Central memory CD8-positive, alpha-beta T cell (primary cell): ENCODE results near the gene UPF3A.
A peak's percentile ranks its signal among the peaks of the same experiment; 100 is the strongest.

Experiments used
- ATAC-seq: fragments of 150-1000 bp; cut with Tn5 transposase; replicated peaks from 2 replicates; pipeline ENCODE4 v1.10.0; 2022; ENCODE audit warnings: mild to moderate bottlenecking, moderate FRiP score, moderate number of reproducible peaks; ENCODE audit not compliant: poor library complexity, severe bottlenecking; ENCODE audit errors: extremely low read depth
- DNase-seq, 2 donors: peaks; one replicate each; pipeline ENCODE4 v3.0.0; 2021; ENCODE audit warnings: low spot score in 2 of 2
- H3K27ac Mint-ChIP-seq: one replicate; pipeline ENCODE4 v1.8.0; 2022; ENCODE audit warnings: low read depth, mild to moderate bottlenecking, moderate library complexity, mixed read lengths
- H3K27me3 Mint-ChIP-seq: one replicate; pipeline ENCODE4 v1.8.0; 2022; ENCODE audit warnings: mixed read lengths
- H3K36me3 Mint-ChIP-seq: one replicate; pipeline ENCODE4 v1.8.0; 2022; ENCODE audit warnings: mild to moderate bottlenecking, moderate library complexity, mixed read lengths; ENCODE audit not compliant: insufficient read depth
- H3K4me1 Mint-ChIP-seq: one replicate; pipeline ENCODE4 v1.8.0; 2022; ENCODE audit warnings: mixed read lengths
- H3K4me3 Mint-ChIP-seq: one replicate; pipeline ENCODE4 v1.8.0; 2022; ENCODE audit warnings: mild to moderate bottlenecking, moderate library complexity, mixed read lengths
- H3K9me3 Mint-ChIP-seq: one replicate; pipeline ENCODE4 v1.8.0; 2022; ENCODE audit warnings: mixed read lengths

Gene UPF3A

GRCh38 chr13:114314074-114314912, 32.9 kb downstream of the UPF3A start, which contains the start of gene CHAMP1:
Gene CHAMP1 (plus strand): TSS chr13:114314503. CDS start chr13:114323843, 9,340 bp downstream.
- ATAC-seq (peak; percentile 82), DNase-seq (peak; percentile 64 to 75)
- Mint-ChIP-seq H3K27me3 (no peaks in the 10 kb centered on the region), H3K4me3 (peak within 1 kb of the TSS; percentile 91), H3K9me3 (no peaks in the 10 kb centered on the region), H3K27ac (peak within 1 kb of the TSS; percentile 94), H3K4me1 (peaks cover 35% of the 10 kb centered on the region), H3K36me3 (peaks cover 9% of the 10 kb centered on the region)

- Mint-ChIP-seq H3K36me3 (peaks cover 9% of the 10 kb centered on the region), H3K4me3 (peak overlapping the region; percentile 91), H3K9me3 (no peaks in the 10 kb centered on the region), H3K27me3 (no peaks in the 10 kb centered on the region), H3K4me1 (peaks cover 45% of the 10 kb centered on the region), H3K27ac (peak overlapping the region; percentile 16)
- peak; percentile 47 for ATAC-seq
- no peak for DNase-seq
Measured at GRCh38 chr13:114315074-114315785, 33.8 kb downstream of the UPF3A start.

GRCh38 chr13:114318624-114319023, 37.2 kb downstream of the UPF3A start:
- no peak overlapping the region for H3K4me3 Mint-ChIP-seq
- peak overlapping the region; percentile 77 for H3K27ac Mint-ChIP-seq
- H3K4me1 Mint-ChIP-seq = peaks cover 40% of the 10 kb centered on the region
- H3K27me3 Mint-ChIP-seq = no peaks in the 10 kb centered on the region
- no peak for DNase-seq
- no peaks in the 10 kb centered on the region for H3K9me3 Mint-ChIP-seq
- ATAC-seq = no peak
- peaks cover 22% of the 10 kb centered on the region for H3K36me3 Mint-ChIP-seq

GRCh38 chr13:114319441-114319913, 38.1 kb downstream of the UPF3A start:
- H3K36me3 Mint-ChIP-seq = peaks cover 24% of the 10 kb centered on the region
- no peaks in the 10 kb centered on the region for H3K27me3 Mint-ChIP-seq
- ATAC-seq (no peak), DNase-seq (no peak)
- no peaks in the 10 kb centered on the region for H3K9me3 Mint-ChIP-seq
- peak overlapping the region; percentile 77 for H3K27ac Mint-ChIP-seq
- no peak overlapping the region for H3K4me3 Mint-ChIP-seq
- H3K4me1 Mint-ChIP-seq = peaks cover 35% of the 10 kb centered on the region

GRCh38 chr13:114320065-114320464, 38.7 kb downstream of the UPF3A start:
- Mint-ChIP-seq H3K27me3 (no peaks in the 10 kb centered on the region), H3K36me3 (peaks cover 30% of the 10 kb centered on the region), H3K4me3 (no peak overlapping the region), H3K9me3 (no peaks in the 10 kb centered on the region), H3K4me1 (peaks cover 36% of the 10 kb centered on the region), H3K27ac (no peak overlapping the region)
- ATAC-seq (no peak), DNase-seq (no peak)

GRCh38 chr13:114321256-114321655, 39.9 kb downstream of the UPF3A start:
- Mint-ChIP-seq H3K36me3 (peaks cover 38% of the 10 kb centered on the region), H3K4me1 (peaks cover 40% of the 10 kb centered on the region), H3K27ac (peak overlapping the region; percentile 18)

GRCh38 chr13:114323349-114323748, 41.9 kb downstream of the UPF3A start:
- Mint-ChIP-seq H3K4me1 (peaks cover 37% of the 10 kb centered on the region), H3K9me3 (no peaks in the 10 kb centered on the region), H3K27me3 (no peaks in the 10 kb centered on the region), H3K27ac (no peak overlapping the region), H3K4me3 (no peak overlapping the region), H3K36me3 (peaks cover 36% of the 10 kb centered on the region)
- ATAC-seq (no peak), DNase-seq (no peak)

More at GRCh38 chr13:114321256-114321655, 39.9 kb downstream of the UPF3A start:
- H3K27me3 Mint-ChIP-seq = no peaks in the 10 kb centered on the region
- H3K9me3 Mint-ChIP-seq = no peaks in the 10 kb centered on the region
- no peak for DNase-seq
- no peak overlapping the region for H3K4me3 Mint-ChIP-seq
- no peak for ATAC-seq

GRCh38 chr13:114324334-114324733, 42.9 kb downstream of the UPF3A start:
- no peak overlapping the region for H3K27ac Mint-ChIP-seq
- DNase-seq (no peak), ATAC-seq (no peak)
- H3K9me3 Mint-ChIP-seq = no peaks in the 10 kb centered on the region
- no peak overlapping the region for H3K4me3 Mint-ChIP-seq
- peaks cover 27% of the 10 kb centered on the region for H3K4me1 Mint-ChIP-seq
- H3K27me3 Mint-ChIP-seq = no peaks in the 10 kb centered on the region
- peaks cover 36% of the 10 kb centered on the region for H3K36me3 Mint-ChIP-seq

GRCh38 chr13:114325729-114326128, 44.3 kb downstream of the UPF3A start:
- Mint-ChIP-seq H3K27ac (peak overlapping the region; percentile 16), H3K4me1 (peaks cover 14% of the 10 kb centered on the region), H3K36me3 (peaks cover 36% of the 10 kb centered on the region), H3K4me3 (no peak overlapping the region), H3K9me3 (no peaks in the 10 kb centered on the region), H3K27me3 (no peaks in the 10 kb centered on the region)
- ATAC-seq (no peak), DNase-seq (no peak)

GRCh38 chr13:114328034-114328433, 46.6 kb downstream of the UPF3A start:
- no peak for DNase-seq
- Mint-ChIP-seq H3K36me3 (peaks cover 23% of the 10 kb centered on the region), H3K9me3 (no peaks in the 10 kb centered on the region), H3K27me3 (no peaks in the 10 kb centered on the region), H3K4me3 (no peak overlapping the region), H3K4me1 (peaks cover 14% of the 10 kb centered on the region), H3K27ac (no peak overlapping the region)
- no peak for ATAC-seq

GRCh38 chr13:114328595-114328994, 47.2 kb downstream of the UPF3A start:
- peaks cover 23% of the 10 kb centered on the region for H3K36me3 Mint-ChIP-seq
- H3K27ac Mint-ChIP-seq = no peak overlapping the region
- peaks cover 14% of the 10 kb centered on the region for H3K4me1 Mint-ChIP-seq
- H3K27me3 Mint-ChIP-seq = no peaks in the 10 kb centered on the region
- H3K4me3 Mint-ChIP-seq = no peak overlapping the region
- ATAC-seq (no peak), DNase-seq (no peak)
- H3K9me3 Mint-ChIP-seq = no peaks in the 10 kb centered on the region

- DNase-seq (no peak), ATAC-seq (no peak)
- peaks cover 10% of the 10 kb centered on the region for H3K36me3 Mint-ChIP-seq
- H3K9me3 Mint-ChIP-seq = no peaks in the 10 kb centered on the region
- no peak overlapping the region for H3K4me3 Mint-ChIP-seq
- no peak overlapping the region for H3K27ac Mint-ChIP-seq
- no peaks in the 10 kb centered on the region for H3K27me3 Mint-ChIP-seq
- peaks cover 21% of the 10 kb centered on the region for H3K4me1 Mint-ChIP-seq
Measured at GRCh38 chr13:114330086-114330485, 48.7 kb downstream of the UPF3A start.
